OCI-LY1 (cell line): ENCODE data around the gene ZNRF3.

ENCODE experiments used
- CTCF ChIP-seq: fragments of 200-600 bp; sonication (generic), shearing (Covaris generic); IDR thresholded peaks from 2 replicates; pipeline ENCODE4 v1.5.1; 2017; ENCODE audit warnings: mild to moderate bottlenecking, antibody characterized with exemption, low read length, moderate library complexity, mixed read lengths
- EZH2 ChIP-seq: fragments of 200-600 bp; sonication (generic), shearing (Covaris generic); IDR thresholded peaks from 2 replicates; pipeline ENCODE4 v1.8.0; 2017; ENCODE audit warnings: borderline replicate concordance, mixed run types, mild to moderate bottlenecking, antibody characterized with exemption, low read length, moderate library complexity, mixed read lengths

- TF ChIP-seq CTCF (no peak), EZH2 (no peak)
These were observed 19.7 kb downstream of the ZNRF3 start for GRCh38 chr22:28903080-28903479.
